HG02885 (cell line): ENCODE data around the gene PLEKHN1.

Experiments
- ATAC-seq: cut with Tn5 transposase; IDR thresholded peaks from one replicate; pipeline ENCODE4 v1.9.1; 2021; ENCODE audit warnings: mild to moderate bottlenecking; ENCODE audit not compliant: unreplicated experiment, poor library complexity

PLEKHN1 gene

GRCh38 chr1:929712-930632 is 36.3 kb upstream of the PLEKHN1 start:
- ATAC-seq = no peak

DNA sequence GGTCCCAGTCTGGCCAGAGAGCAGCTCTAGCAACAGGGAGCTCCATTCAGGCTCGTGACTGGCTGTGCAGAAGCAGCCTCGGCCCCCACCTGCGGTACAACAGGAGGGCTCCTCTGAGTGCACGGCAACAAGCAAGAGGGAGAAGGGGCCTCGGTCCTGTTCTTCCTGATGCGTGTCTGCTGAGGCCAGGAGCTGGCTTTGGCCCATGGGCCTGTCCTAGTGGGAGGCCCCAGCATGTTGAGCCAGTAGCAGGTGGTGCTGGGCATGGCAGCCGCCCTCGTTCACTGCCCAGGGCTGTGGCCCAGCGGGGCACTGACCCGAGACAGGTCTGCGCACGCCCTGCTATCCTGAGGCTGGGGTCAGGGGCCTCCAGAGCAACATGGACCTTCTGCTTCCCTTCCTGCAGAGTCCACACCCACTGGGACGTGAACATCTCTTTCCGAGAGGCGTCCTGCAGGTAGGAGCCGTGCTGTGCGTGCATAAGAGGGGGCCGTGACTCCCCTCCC is 35.6 kb upstream of the PLEKHN1 start:
- no peak for ATAC-seq

DNA sequence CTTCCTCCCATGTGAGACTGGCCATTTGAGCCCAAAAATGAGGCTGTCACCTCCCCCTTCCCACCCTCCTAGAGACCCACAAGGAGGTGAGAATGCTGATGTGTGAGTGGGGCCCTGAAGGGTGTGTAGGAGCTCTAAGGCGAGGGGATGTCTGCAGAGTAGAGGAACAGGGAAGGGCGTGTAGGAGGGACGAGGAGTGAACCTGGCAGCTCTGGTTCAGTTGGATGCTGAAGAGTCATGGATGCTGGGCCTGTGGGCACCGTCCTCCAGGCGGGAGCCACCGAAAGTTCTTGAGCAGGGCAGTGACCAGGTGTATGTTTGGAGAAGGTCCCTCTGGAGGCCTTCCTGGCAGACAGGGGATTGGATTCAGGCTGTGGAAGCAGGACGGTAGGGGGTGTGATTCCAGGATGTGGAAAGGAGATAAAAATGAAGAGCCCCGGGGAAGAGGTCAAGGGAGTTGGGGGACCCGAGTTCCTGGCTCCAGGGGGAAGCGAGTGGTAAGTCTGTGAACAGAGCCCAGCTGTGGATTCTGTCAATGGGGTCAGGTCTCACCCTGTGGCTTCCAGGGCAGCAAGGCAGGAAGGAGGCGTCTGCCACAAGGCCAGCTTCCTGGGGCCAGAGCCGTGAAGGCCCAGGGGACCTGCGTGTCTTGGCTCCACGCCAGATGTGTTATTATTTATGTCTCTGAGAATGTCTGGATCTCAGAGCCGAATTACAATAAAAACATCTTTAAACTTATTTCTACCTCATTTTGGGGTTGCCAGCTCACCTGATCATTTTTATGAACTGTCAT is 34.7 kb upstream of the PLEKHN1 start:
- ATAC-seq = no peak

GRCh38 chr1:932173-932510 is 34.1 kb upstream of the PLEKHN1 start:
- ATAC-seq = no peak

DNA sequence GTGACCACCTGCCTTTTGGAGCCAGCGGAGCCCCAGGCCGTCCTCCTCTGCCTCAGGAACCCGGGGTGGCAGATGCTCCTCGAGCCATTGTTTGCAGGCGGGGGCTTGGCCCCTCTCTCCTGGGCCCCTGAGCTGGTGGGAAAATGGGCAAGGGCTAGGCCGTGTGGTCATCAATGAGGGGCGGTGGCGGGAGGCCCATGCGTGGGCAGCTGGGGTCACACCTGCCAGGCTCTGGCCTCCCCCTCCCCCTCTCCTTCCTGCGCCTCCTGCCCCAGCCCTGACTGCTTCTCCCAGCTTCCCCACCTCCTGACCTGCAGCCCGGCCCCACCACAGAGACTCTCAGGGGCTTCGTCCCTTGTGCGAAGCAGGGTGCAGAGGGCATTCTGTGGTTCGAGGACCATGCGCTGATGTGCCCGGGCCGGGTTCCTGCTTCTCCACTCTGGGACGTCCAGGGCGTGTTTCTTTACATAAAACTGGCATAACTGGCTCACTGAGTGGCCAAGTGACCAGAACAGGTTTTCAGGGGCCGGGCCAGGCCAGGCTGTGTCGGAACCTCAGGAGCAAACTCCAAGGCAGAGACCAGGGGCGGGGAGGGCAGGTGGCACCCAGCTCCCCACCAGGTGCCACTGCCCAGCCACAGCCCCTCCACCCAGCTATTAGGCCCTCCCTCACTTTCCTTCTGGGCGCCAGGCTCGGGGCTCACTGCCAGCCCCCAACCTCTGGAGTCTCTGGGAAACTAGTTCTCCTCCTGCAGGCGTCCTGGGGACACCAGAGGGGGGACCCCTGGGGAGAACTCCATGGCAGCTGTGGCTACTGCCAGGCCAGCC is 33.3 kb upstream of the PLEKHN1 start:
- no peak for ATAC-seq

- ATAC-seq = no peak
Observed at GRCh38 chr1:933603-933940, 32.7 kb upstream of the PLEKHN1 start.

- no peak for ATAC-seq
Observed at GRCh38 chr1:934991-935750, 31.1 kb upstream of the PLEKHN1 start.

DNA sequence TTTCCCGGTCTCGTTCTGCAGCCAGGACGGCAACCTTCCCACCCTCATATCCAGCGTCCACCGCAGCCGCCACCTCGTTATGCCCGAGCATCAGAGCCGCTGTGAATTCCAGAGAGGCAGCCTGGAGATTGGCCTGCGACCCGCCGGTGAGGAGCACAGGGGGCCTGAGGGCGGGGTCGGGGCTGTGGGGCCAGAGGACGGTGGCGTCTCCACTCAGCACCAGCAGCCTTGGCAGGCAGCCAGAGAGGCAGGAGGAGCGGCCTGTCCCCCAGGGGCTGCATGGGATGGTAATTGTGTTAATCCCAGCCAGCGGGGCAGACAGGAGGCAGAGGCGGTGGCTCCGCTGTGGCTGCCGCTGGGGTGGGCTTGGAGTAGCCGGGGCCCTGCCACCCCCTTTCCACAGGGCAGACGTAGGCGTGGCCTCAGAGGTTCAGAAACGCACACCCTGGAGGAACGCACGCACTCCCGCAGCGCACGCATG is 30.5 kb upstream of the PLEKHN1 start:
- no peak for ATAC-seq

GRCh38 chr1:936348-937264 is 29.7 kb upstream of the PLEKHN1 start:
- ATAC-seq = no peak

- no peak for ATAC-seq
Observed at GRCh38 chr1:937521-937920, 28.8 kb upstream of the PLEKHN1 start.

DNA sequence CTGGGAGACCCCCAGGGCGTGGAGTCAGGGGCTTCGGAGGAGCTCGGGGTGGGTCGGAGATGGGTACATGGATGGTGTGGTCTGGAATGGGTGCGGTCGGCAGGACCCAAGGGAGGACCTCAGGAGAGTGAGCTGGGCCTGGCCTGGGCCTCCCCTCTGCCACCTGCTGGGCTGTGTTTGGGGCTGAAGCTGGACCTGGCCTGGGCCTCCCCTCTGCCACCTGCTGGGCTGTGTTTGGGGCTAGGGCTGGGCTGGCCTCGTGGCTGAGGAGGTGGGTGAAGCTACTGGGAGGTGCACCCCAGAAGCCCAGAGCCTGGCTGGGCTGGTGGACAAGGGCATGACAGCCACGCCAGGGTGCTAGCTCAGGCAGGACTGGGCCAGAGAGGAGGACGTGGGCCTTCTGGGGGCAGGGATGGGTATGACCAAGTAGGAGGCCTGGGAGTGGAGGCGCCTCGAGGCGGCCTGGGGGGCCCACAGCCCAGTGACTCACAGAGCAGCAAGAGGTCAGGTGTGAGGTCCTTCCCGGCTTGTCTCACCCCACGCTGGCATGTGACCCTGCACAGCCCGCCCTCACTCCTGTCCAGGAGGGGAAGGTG is 28.1 kb upstream of the PLEKHN1 start:
- ATAC-seq = no peak

GRCh38 chr1:938711-939489 is 27.4 kb upstream of the PLEKHN1 start:
- ATAC-seq = no peak

GRCh38 chr1:939511-940106 is 26.7 kb upstream of the PLEKHN1 start:
- no peak for ATAC-seq

DNA sequence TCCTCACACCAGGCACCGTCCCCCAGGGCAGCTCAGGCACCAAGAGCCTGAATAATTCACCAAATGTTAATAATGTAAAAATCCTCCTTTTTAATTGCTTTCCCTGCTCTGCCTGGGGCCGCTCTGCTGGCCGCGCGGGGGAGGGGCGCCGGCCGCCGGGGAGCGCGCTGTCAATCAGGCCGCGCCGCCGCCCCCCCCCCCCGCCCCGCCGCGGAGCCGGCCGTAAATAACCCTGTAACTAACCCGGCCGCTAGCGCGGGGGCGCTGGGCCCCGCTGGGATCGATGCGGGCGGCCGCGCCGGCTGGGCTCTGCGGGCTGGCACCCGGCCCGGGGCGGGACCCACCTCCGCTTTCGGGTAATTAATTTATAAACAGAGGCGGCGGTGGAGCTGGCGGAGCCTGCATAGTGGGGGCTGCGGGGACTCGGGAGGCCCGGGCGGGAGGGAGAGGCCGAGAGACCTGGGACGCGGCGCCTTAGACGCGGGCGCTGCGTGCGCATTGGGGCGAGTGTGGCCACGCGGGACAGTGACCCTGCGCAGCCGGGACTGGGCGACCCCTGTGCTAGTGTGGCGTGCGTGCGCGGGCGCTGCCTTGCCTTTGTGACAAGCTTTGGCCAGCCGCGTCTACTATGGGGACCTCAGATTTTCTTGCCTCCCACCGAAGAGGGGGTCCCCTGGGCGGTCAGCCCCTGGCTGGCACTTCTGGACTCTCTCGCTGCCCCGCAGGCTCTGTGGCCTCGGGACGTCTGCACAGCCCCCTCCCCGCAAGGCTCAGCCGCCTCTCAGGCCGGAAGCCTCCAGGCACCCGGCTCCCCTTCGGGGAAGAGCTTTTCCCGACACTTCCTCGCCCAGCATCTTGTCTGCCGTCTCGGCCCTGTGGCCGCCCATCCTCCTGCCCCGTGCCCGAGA is 25.9 kb upstream of the PLEKHN1 start:
- no peak for ATAC-seq

DNA sequence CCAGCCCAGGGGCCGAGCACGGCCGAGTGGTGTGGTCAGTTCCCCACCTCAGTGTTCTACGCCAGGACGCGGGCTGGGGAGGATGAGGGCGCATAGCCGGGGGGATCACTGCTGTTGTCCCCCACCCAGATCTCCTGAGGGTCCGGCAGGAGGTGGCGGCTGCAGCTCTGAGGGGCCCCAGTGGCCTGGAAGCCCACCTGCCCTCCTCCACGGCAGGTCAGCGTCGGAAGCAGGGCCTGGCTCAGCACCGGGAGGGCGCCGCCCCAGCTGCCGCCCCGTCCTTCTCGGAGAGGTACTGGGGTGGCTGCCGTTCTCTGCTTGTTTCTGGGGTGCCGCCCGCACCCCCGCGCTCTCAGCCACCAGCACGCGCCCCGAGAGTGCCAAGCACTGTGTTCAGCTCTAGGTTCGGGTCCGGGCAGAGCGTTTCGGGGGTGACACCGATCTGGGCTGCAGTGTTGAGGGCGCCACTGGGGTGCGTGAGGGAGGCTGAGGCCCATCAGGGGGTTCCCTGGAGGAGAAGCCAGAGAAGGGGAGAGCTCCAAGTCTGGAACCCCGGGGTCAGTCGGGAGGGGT is 25.2 kb upstream of the PLEKHN1 start:
- no peak for ATAC-seq
